Kidney epithelial cell (primary cell): ENCODE measurements around the gene PTPRR. TPM values are rescaled to one million over a fixed set of nuclear protein-coding genes. Genes with fewer than 3 reads are reported as not detected.

ENCODE experiments used
- DNase-seq: peaks from one replicate; pipeline ENCODE4 v3.0.0-alpha.2; 2010; ENCODE audit warnings: low read depth
- H3K27me3 ChIP-seq: 2 replicates; pipeline ENCODE4 v1.6.0; 2011; ENCODE audit warnings: low read length; ENCODE audit not compliant: control insufficient read depth, insufficient read depth
- H3K36me3 ChIP-seq: 2 replicates; pipeline ENCODE4 v1.5.1; 2011; ENCODE audit warnings: low read length; ENCODE audit not compliant: control insufficient read depth, insufficient read depth
- H3K4me3 ChIP-seq: 2 replicates; pipeline ENCODE4 v1.5.1; 2011; ENCODE audit warnings: low read depth, mild to moderate bottlenecking, control low read depth, low read length
- CTCF ChIP-seq: IDR thresholded peaks from 2 replicates; pipeline ENCODE4 v1.5.1; 2011; ENCODE audit warnings: mild to moderate bottlenecking, moderate library complexity, low read length, control low read depth, inconsistent platforms; ENCODE audit not compliant: insufficient read depth, poor library complexity, severe bottlenecking
- total RNA-seq: library from RNA; depleted of rRNA; stranded (reverse); fragments of >200 nt; gene quantifications from 2 replicates; pipeline ENCODE4 v1.2.3, GENCODE V29; 2015

The PTPRR gene
- total RNA-seq, 1 donor from 2014 or later: 2.3 TPM

GRCh38 chr12:70748809-70749208 is 171.7 kb downstream of the PTPRR start:
- DNase-seq: no peak

GRCh38 chr12:70747445-70748260 is 172.9 kb downstream of the PTPRR start:
- DNase-seq: no peak
- no peak for TF ChIP-seq CTCF
- H3K4me3 ChIP-seq: no peak overlapping the region
- H3K27me3 ChIP-seq: no peaks in the 10 kb centered on the region
- no peaks in the 10 kb centered on the region for H3K36me3 ChIP-seq

More at GRCh38 chr12:70748809-70749208, 171.7 kb downstream of the PTPRR start:
- Histone ChIP-seq H3K36me3 (no peaks in the 10 kb centered on the region), H3K27me3 (no peaks in the 10 kb centered on the region), H3K4me3 (no peak overlapping the region)
- no peak for TF ChIP-seq CTCF

- Histone ChIP-seq H3K27me3 (no peaks in the 10 kb centered on the region), H3K36me3 (no peaks in the 10 kb centered on the region), H3K4me3 (no peak overlapping the region)
- TF ChIP-seq CTCF: no peak
- DNase-seq: no peak
These were observed 175.5 kb downstream of the PTPRR start for GRCh38 chr12:70745048-70745447.

- TF ChIP-seq CTCF: no peak
- no peak for DNase-seq
- H3K27me3 ChIP-seq: no peaks in the 10 kb centered on the region
- no peak overlapping the region for H3K4me3 ChIP-seq
- no peaks in the 10 kb centered on the region for H3K36me3 ChIP-seq
These were observed 176.4 kb downstream of the PTPRR start for GRCh38 chr12:70744178-70744577.

- no peak for TF ChIP-seq CTCF
- no peaks in the 10 kb centered on the region for H3K36me3 ChIP-seq
- H3K27me3 ChIP-seq: no peaks in the 10 kb centered on the region
- H3K4me3 ChIP-seq: no peak overlapping the region
- no peak for DNase-seq
These were observed 179.3 kb downstream of the PTPRR start for GRCh38 chr12:70741256-70741655.

GRCh38 chr12:70739756-70740155 is 180.8 kb downstream of the PTPRR start:
- no peaks in the 10 kb centered on the region for H3K36me3 ChIP-seq
- DNase-seq: no peak
- no peak for TF ChIP-seq CTCF

More at GRCh38 chr12:70739756-70740155, 180.8 kb downstream of the PTPRR start:
- Histone ChIP-seq H3K27me3 (no peaks in the 10 kb centered on the region), H3K4me3 (no peak overlapping the region)
